A549 (cell line): Measurements from ENCODE around the gene NECTIN1. TPM values are rescaled to one million over a fixed set of nuclear protein-coding genes. Genes with fewer than 3 reads are reported as not detected.

Source experiments
- ATAC-seq, 2 experiments: fragments of 200-7000 bp in 1 of 2; fragments of >200 bp in 1 of 2; cut with Nextera tagmentation in 1 of 2; cut with Tn5 transposase in 1 of 2; 3 replicates each; pipeline versions ENCODE4 v1.8.0 to v1.9.1; 2018 to 2020; ENCODE audit warnings: mild to moderate bottlenecking in 1 of 2, moderate library complexity in 1 of 2
- CTCF ChIA-PET: fragments of 300-600 bp; sonication (Branson Sonifier 250); formaldehyde crosslinking; extraction: SDS; loops from one replicate; lab custom pipeline; 2021; ENCODE audit warnings: antibody characterized with exemption, inconsistent platforms; lab: Yijun Ruan, JAX
- POLR2A ChIA-PET: fragments of 350-600 bp; formaldehyde crosslinking; extraction: SDS; loops from one replicate; lab custom pipeline; 2021; ENCODE audit warnings: antibody characterized with exemption, inconsistent platforms; lab: Yijun Ruan, JAX
- DNase-seq, 2 experiments: peaks; one replicate each; pipeline versions ENCODE4 v3.0.0 to v3.0.0-alpha.2; 2011 to 2016; ENCODE audit warnings: low read depth in 1 of 2, low spot score in 1 of 2
- FAIRE-seq: peaks from 2 replicates; lab custom pipeline; 2011; peaks lifted over from hg19 to GRCh38; lab: Jason Lieb, UNC
- H3K27ac ChIP-seq, 2 experiments: fragments of >200 bp; sonication (Bioruptor Twin); formaldehyde crosslinking; 3 replicates each; pipeline ENCODE4 v1.5.1; 2016 to 2017
- H3K4me1 ChIP-seq: fragments of >200 bp; sonication (Bioruptor Twin); formaldehyde crosslinking; 3 replicates; pipeline ENCODE4 v1.6.1; 2016
- H3K4me2 ChIP-seq: fragments of >200 bp; sonication (Bioruptor Twin); formaldehyde crosslinking; 3 replicates; pipeline ENCODE4 v1.6.1; 2016
- H3K4me3 ChIP-seq: fragments of >200 bp; sonication (Bioruptor Twin); formaldehyde crosslinking; 3 replicates; pipeline ENCODE4 v1.5.1; 2016
- H3K9me3 ChIP-seq: fragments of >200 bp; sonication (Bioruptor Twin); formaldehyde crosslinking; 3 replicates; pipeline ENCODE4 v1.6.1; 2016
- BCL3 ChIP-seq: fragments of >200 bp; sonication (Bioruptor Twin); formaldehyde crosslinking; IDR thresholded peaks from 3 replicates; pipeline ENCODE4 v1.6.1; 2016
- EHF ChIP-seq: fragments of 250-450 bp; sonication (Bioruptor Pico); IDR thresholded peaks from 2 replicates; pipeline ENCODE4 v1.5.0; 2020; ENCODE audit warnings: mild to moderate bottlenecking
- EHMT2 ChIP-seq: fragments of 200-600 bp; sonication (generic); IDR thresholded peaks from 2 replicates; pipeline ENCODE4 v1.6.1; 2016; ENCODE audit warnings: antibody characterized with exemption, low read depth, mild to moderate bottlenecking, moderate library complexity
- ESRRA ChIP-seq: fragments of 150-350 bp; IDR thresholded peaks from 2 replicates; pipeline ENCODE4 v1.6.1; 2014; ENCODE audit warnings: mild to moderate bottlenecking, low read length, borderline replicate concordance
- FOSB ChIP-seq: fragments of 250-450 bp; sonication (Bioruptor Pico); IDR thresholded peaks from 2 replicates; pipeline ENCODE4 v1.5.0; 2020; ENCODE audit warnings: mild to moderate bottlenecking, moderate library complexity
- FOSL2 ChIP-seq, 2 experiments: fragments of 450-650 bp in 1 of 2; fragments of >200 bp in 1 of 2; sonication (Bioruptor Twin) in 1 of 2; formaldehyde crosslinking; IDR thresholded peaks; 2 replicates each; pipeline versions ENCODE4 v1.5.0 to v1.6.1; 2016 to 2020; ENCODE audit warnings: mild to moderate bottlenecking in 1 of 2, moderate library complexity in 1 of 2
- GATA3 ChIP-seq: IDR thresholded peaks from 2 replicates; pipeline ENCODE4 v1.6.1; 2012; ENCODE audit warnings: borderline replicate concordance
- HEYL ChIP-seq: fragments of 250-450 bp; sonication (Bioruptor Pico); IDR thresholded peaks from 2 replicates; pipeline ENCODE4 v1.8.0; 2021; ENCODE audit warnings: mild to moderate bottlenecking, moderate library complexity
- HOXA7 ChIP-seq: fragments of 250-450 bp; sonication (Bioruptor Pico); IDR thresholded peaks from 2 replicates; pipeline ENCODE4 v1.5.0; 2020; ENCODE audit warnings: mild to moderate bottlenecking, moderate library complexity
- MAFK ChIP-seq: fragments of 450-650 bp; IDR thresholded peaks from 2 replicates; pipeline ENCODE4 v1.6.1; 2014; ENCODE audit not compliant: partially characterized antibody
- NFE2L2 ChIP-seq: fragments of 150-350 bp; conservative IDR thresholded peaks from 2 replicates; pipeline ENCODE4 v1.6.1; 2014; ENCODE audit warnings: low read length
- NPAS2 ChIP-seq: fragments of 250-450 bp; sonication (Bioruptor Pico); IDR thresholded peaks from 2 replicates; pipeline ENCODE4 v1.8.0; 2022; ENCODE audit warnings: mild to moderate bottlenecking, moderate library complexity, borderline replicate concordance
- RARB ChIP-seq: fragments of 250-450 bp; sonication (Bioruptor Pico); IDR thresholded peaks from 2 replicates; pipeline ENCODE4 v1.8.0; 2021; ENCODE audit warnings: mild to moderate bottlenecking, moderate library complexity
- RFX5 ChIP-seq: fragments of 450-650 bp; IDR thresholded peaks from 2 replicates; pipeline ENCODE4 v1.7.1; 2014; ENCODE audit warnings: antibody characterized with exemption, mild to moderate bottlenecking, moderate library complexity
- RNF2 ChIP-seq: fragments of 200-600 bp; sonication (generic); IDR thresholded peaks from 2 replicates; pipeline ENCODE4 v1.6.1; 2016; ENCODE audit warnings: low read depth, mild to moderate bottlenecking, antibody characterized with exemption, moderate library complexity, borderline replicate concordance
- SREBF2 ChIP-seq: fragments of 450-650 bp; IDR thresholded peaks from 2 replicates; pipeline ENCODE4 v1.6.1; 2014; ENCODE audit warnings: mild to moderate bottlenecking, moderate library complexity
- TFCP2L1 ChIP-seq: fragments of 250-450 bp; sonication (Bioruptor Pico); IDR thresholded peaks from 2 replicates; pipeline ENCODE4 v1.5.0; 2021; ENCODE audit warnings: mild to moderate bottlenecking
- ZC3H11A ChIP-seq: fragments of 450-650 bp; IDR thresholded peaks from 2 replicates; pipeline ENCODE4 v1.6.1; 2014; ENCODE audit warnings: antibody characterized with exemption, mild to moderate bottlenecking
- ZSCAN20 ChIP-seq: fragments of 250-450 bp; sonication (Bioruptor Pico); IDR thresholded peaks from 2 replicates; pipeline ENCODE4 v1.8.0; 2022; ENCODE audit warnings: mild to moderate bottlenecking, moderate library complexity
- WGBS: methylation state at CpG from one replicate; pipeline ENCODE4 v1.1.6; 2017; ENCODE audit errors: missing lambda C conversion rate; 5-methylcytosine and 5-hydroxymethylcytosine counted together
- polyA plus RNA-seq, 4 experiments: library from polyadenylated mRNA; depleted of rRNA in 3 of 4; stranded (reverse); fragments of >200 nt; fragmentation: RNase III in 1 of 4; extraction: RNeasy Plus Mini Kit Qiagen cat#74134 plus additional on column Dnase treatment in 1 of 4; gene quantifications; 2 replicates in 3 of 4; 3 replicates in 1 of 4; pipeline ENCODE4 v1.2.3, GENCODE V29; 2011 to 2017
- TF ChIP-seq, protein P1 (sequence below): fragments of 200-600 bp; sonication (generic); IDR thresholded peaks from 2 replicates; pipeline ENCODE4 v1.6.1; 2016; ENCODE audit warnings: antibody characterized with exemption, mild to moderate bottlenecking, moderate library complexity

The NECTIN1 gene
- polyA plus RNA-seq, 2 of the 4 experiments (the other 2 are of a cell fraction) = 2.2 to 5.5 TPM

- ATAC-seq (no peak), FAIRE-seq (no peak), DNase-seq (no peak)
- Histone ChIP-seq H3K4me2 (no peak overlapping the region), H3K4me3 (no peak overlapping the region), H3K9me3 (no peaks in the 10 kb centered on the region), H3K4me1 (peaks cover 18% of the 10 kb centered on the region), H3K27ac (no peak overlapping the region)
- TF ChIP-seq GATA3 (no peak), BCL3 (no peak), HOXA7 (CRISPR knock-in tag) (no peak), HEYL (no peak), NPAS2 (CRISPR knock-in tag) (no peak), FOSB (no peak), ZC3H11A (no peak), MAFK (no peak), TFCP2L1 (CRISPR knock-in tag) (no peak), EHF (CRISPR knock-in tag) (no peak), EHMT2 (no peak), ESRRA (no peak), RNF2 (no peak), FOSL2 (IDR thresholded peaks at IDR 0.05) (no peak), FOSL2 (CRISPR knock-in tag; IDR thresholded peaks at IDR 0.05) (no peak)
- POLR2A ChIA-PET = interaction anchor here (1.0 kb wide), 1 partner anchor 20 kb away, joined by 3 read pairs; the partner anchor contains the start of gene NECTIN1
- CTCF ChIA-PET = interaction anchor here (1.9 kb wide), 1 partner anchor 20 kb away, joined by 7 read pairs; the partner anchor contains the start of gene NECTIN1
- WGBS = 92% methylated on average over 3 of the region's 9 CpGs
Measured at GRCh38 chr11:119709171-119709570, 19.8 kb downstream of the NECTIN1 start.

GRCh38 chr11:119708384-119708783, 20.6 kb downstream of the NECTIN1 start:
- DNase-seq (no peak), FAIRE-seq (no peak), ATAC-seq (no peak)
- no peak for TF ChIP-seq NFE2L2
- TF ChIP-seq HOXA7 (CRISPR knock-in tag) = no peak
- TF ChIP-seq SREBF2 = no peak
- TF ChIP-seq FOSB = no peak
- no peak for TF ChIP-seq RARB (CRISPR knock-in tag)
- TF ChIP-seq RFX5 = no peak
- TF ChIP-seq FOSL2 (IDR thresholded peaks at IDR 0.05) = no peak
- TF ChIP-seq FOSL2 (CRISPR knock-in tag; IDR thresholded peaks at IDR 0.05) = no peak
- no peak for TF ChIP-seq ZSCAN20
- TF ChIP-seq, protein P1, sequence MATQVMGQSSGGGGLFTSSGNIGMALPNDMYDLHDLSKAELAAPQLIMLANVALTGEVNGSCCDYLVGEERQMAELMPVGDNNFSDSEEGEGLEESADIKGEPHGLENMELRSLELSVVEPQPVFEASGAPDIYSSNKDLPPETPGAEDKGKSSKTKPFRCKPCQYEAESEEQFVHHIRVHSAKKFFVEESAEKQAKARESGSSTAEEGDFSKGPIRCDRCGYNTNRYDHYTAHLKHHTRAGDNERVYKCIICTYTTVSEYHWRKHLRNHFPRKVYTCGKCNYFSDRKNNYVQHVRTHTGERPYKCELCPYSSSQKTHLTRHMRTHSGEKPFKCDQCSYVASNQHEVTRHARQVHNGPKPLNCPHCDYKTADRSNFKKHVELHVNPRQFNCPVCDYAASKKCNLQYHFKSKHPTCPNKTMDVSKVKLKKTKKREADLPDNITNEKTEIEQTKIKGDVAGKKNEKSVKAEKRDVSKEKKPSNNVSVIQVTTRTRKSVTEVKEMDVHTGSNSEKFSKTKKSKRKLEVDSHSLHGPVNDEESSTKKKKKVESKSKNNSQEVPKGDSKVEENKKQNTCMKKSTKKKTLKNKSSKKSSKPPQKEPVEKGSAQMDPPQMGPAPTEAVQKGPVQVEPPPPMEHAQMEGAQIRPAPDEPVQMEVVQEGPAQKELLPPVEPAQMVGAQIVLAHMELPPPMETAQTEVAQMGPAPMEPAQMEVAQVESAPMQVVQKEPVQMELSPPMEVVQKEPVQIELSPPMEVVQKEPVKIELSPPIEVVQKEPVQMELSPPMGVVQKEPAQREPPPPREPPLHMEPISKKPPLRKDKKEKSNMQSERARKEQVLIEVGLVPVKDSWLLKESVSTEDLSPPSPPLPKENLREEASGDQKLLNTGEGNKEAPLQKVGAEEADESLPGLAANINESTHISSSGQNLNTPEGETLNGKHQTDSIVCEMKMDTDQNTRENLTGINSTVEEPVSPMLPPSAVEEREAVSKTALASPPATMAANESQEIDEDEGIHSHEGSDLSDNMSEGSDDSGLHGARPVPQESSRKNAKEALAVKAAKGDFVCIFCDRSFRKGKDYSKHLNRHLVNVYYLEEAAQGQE = no peak
- peaks cover 11% of the 10 kb centered on the region for H3K4me1 ChIP-seq
- no peak overlapping the region for H3K4me3 ChIP-seq
- H3K27ac ChIP-seq = no peak overlapping the region
- POLR2A ChIA-PET = no interaction called here
- H3K9me3 ChIP-seq = no peaks in the 10 kb centered on the region
- H3K4me2 ChIP-seq = no peak overlapping the region
- WGBS = 64% methylated on average over 9 of the region's 9 CpGs
- CTCF ChIA-PET = interaction anchor here (1.4 to 1.9 kb wide), 2 partner anchors 19 to 21 kb away, joined by 6 to 7 read pairs; partner anchors contain the start of gene NECTIN1
